ENCODE results near the gene AHCY.
"Not testable (repeated sequence)": the region's sequence is repeated elsewhere in the genome, so short reads cannot be mapped to it uniquely, and the experiment has no call there.

The AHCY gene

GRCh38 chr20:34330861-34331544, 27.8 kb upstream of the AHCY start:
- H2BK120ac ChIP-seq (ENCODE audit: low read depth, low read length); H3K9ac ChIP-seq (ENCODE audit: low read depth, low read length, poor library complexity); DNase-seq (ENCODE audit: low spot score); H3K9me3 ChIP-seq (replicated peaks in 1 of 2; ENCODE audit: control insufficient read depth in 2 of 2, insufficient read depth in 1 of 2, low read depth in 1 of 2, low read length in 2 of 2); H2AK5ac ChIP-seq (ENCODE audit: low read depth, low read length); H3K27ac ChIP-seq (replicated peaks; ENCODE audit: low read length); H3K4me3 ChIP-seq (ENCODE audit: low read length in 2 of 2); H3K4me2 ChIP-seq (ENCODE audit: insufficient read depth, low read length, poor library complexity, severe bottlenecking); H3K27me3 ChIP-seq (ENCODE audit: control insufficient read depth in 3 of 3, insufficient read depth in 3 of 3, low read depth in 1 of 3, low read length in 3 of 3); H3K23ac ChIP-seq (ENCODE audit: low read depth, low read length, poor library complexity); H3K14ac ChIP-seq (ENCODE audit: low read length); H3K4ac ChIP-seq (ENCODE audit: low read length); H2BK15ac ChIP-seq (ENCODE audit: low read length); H3K4me1 ChIP-seq (ENCODE audit: control insufficient read depth in 2 of 2, insufficient read depth in 1 of 2, low read depth in 1 of 2, low read length in 2 of 2); H4K8ac ChIP-seq (ENCODE audit: low read depth, low read length); H2AFZ ChIP-seq (ENCODE audit: low read length); H3K18ac ChIP-seq (ENCODE audit: low read length); H3K36me3 ChIP-seq (replicated peaks in 1 of 2; ENCODE audit: control insufficient read depth in 2 of 2, insufficient read depth in 2 of 2, low read length in 2 of 2); H3K79me1 ChIP-seq (ENCODE audit: low read depth, low read length); H4K91ac ChIP-seq (ENCODE audit: low read depth, low read length, poor library complexity); H2BK12ac ChIP-seq (ENCODE audit: low read length); H2BK5ac ChIP-seq (ENCODE audit: low read length): not testable (repeated sequence)
- WGBS, 2 donors (ENCODE audit: extremely low coverage in 2 of 2, insufficient read length in 2 of 2, insufficient replicate concordance in 1 of 2) = no CpG with 5 or more reads among the region's 15 CpGs

GRCh38 chr20:34328928-34329677, 25.9 kb upstream of the AHCY start:
- no peak overlapping the region for H2BK12ac ChIP-seq (ENCODE audit: low read length)
- no peak overlapping the region for H3K4me2 ChIP-seq (ENCODE audit: insufficient read depth, low read length, poor library complexity, severe bottlenecking)
- H3K4ac ChIP-seq (ENCODE audit: low read length) = no peak overlapping the region
- no peak for DNase-seq (ENCODE audit: low spot score)
- no peaks in the 10 kb centered on the region for H3K9me3 ChIP-seq (replicated peaks in 1 of 2; ENCODE audit: control insufficient read depth in 2 of 2, insufficient read depth in 1 of 2, low read depth in 1 of 2, low read length in 2 of 2)
- no peak overlapping the region for H2BK120ac ChIP-seq (ENCODE audit: low read depth, low read length)
- H3K23ac ChIP-seq (ENCODE audit: low read depth, low read length, poor library complexity) = no peak overlapping the region
- no peak overlapping the region for H3K18ac ChIP-seq (ENCODE audit: low read length)
- no peaks in the 10 kb centered on the region for H3K36me3 ChIP-seq (replicated peaks in 1 of 2; ENCODE audit: control insufficient read depth in 2 of 2, insufficient read depth in 2 of 2, low read length in 2 of 2)
- no peaks in the 10 kb centered on the region for H3K79me1 ChIP-seq (ENCODE audit: low read depth, low read length)
- WGBS, 2 donors (ENCODE audit: extremely low coverage in 2 of 2, insufficient read length in 2 of 2, insufficient replicate concordance in 1 of 2) = no CpG with 5 or more reads among the region's 9 CpGs
- peaks cover 3 to 6% of the 10 kb centered on the region in 2 donors for H3K4me1 ChIP-seq (ENCODE audit: control insufficient read depth in 2 of 2, insufficient read depth in 1 of 2, low read depth in 1 of 2, low read length in 2 of 2)
- H2AFZ ChIP-seq (ENCODE audit: low read length) = no peak overlapping the region
- no peak overlapping the region for H3K27ac ChIP-seq (replicated peaks; ENCODE audit: low read length)
- no peak overlapping the region for H3K4me3 ChIP-seq (ENCODE audit: low read length in 2 of 2)
- no peak overlapping the region for H2BK15ac ChIP-seq (ENCODE audit: low read length)
- no peak overlapping the region for H3K14ac ChIP-seq (ENCODE audit: low read length)
- no peak overlapping the region for H4K8ac ChIP-seq (ENCODE audit: low read depth, low read length)
- no peaks in the 10 kb centered on the region for H3K27me3 ChIP-seq (ENCODE audit: control insufficient read depth in 3 of 3, insufficient read depth in 3 of 3, low read depth in 1 of 3, low read length in 3 of 3)
- no peak overlapping the region for H3K9ac ChIP-seq (ENCODE audit: low read depth, low read length, poor library complexity)
- H2AK5ac ChIP-seq (ENCODE audit: low read depth, low read length) = no peak overlapping the region
- no peak overlapping the region for H4K91ac ChIP-seq (ENCODE audit: low read depth, low read length, poor library complexity)
- no peak overlapping the region for H2BK5ac ChIP-seq (ENCODE audit: low read length)

DNA sequence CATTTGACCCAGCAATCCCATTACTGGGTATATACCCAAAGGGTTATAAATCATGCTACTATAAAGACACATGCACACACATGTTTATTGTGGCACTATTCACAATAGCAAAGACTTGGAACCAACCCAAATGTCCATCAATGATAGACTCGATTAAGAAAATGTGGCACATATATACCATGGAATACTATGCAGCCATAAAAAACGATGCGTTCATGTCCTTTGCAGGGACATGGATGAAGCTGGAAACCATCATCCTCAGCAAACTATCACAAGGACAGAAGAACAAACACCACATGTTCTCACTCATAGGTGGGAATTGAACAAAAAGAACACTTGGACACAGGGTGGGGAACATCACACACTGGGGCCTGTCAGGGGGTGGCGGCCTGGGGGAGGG, 25.1 kb upstream of the AHCY start:
- H3K36me3 ChIP-seq (replicated peaks in 1 of 2; ENCODE audit: control insufficient read depth in 2 of 2, insufficient read depth in 2 of 2, low read length in 2 of 2); H3K27ac ChIP-seq (replicated peaks; ENCODE audit: low read length); H3K9me3 ChIP-seq (replicated peaks in 1 of 2; ENCODE audit: control insufficient read depth in 2 of 2, insufficient read depth in 1 of 2, low read depth in 1 of 2, low read length in 2 of 2); H3K4me1 ChIP-seq (ENCODE audit: control insufficient read depth in 2 of 2, insufficient read depth in 1 of 2, low read depth in 1 of 2, low read length in 2 of 2); H4K8ac ChIP-seq (ENCODE audit: low read depth, low read length); H2BK120ac ChIP-seq (ENCODE audit: low read depth, low read length); H2BK15ac ChIP-seq (ENCODE audit: low read length); DNase-seq (ENCODE audit: low spot score); H3K23ac ChIP-seq (ENCODE audit: low read depth, low read length, poor library complexity); H2BK12ac ChIP-seq (ENCODE audit: low read length); H3K4ac ChIP-seq (ENCODE audit: low read length); H3K9ac ChIP-seq (ENCODE audit: low read depth, low read length, poor library complexity); H3K4me2 ChIP-seq (ENCODE audit: insufficient read depth, low read length, poor library complexity, severe bottlenecking); H3K18ac ChIP-seq (ENCODE audit: low read length); H3K14ac ChIP-seq (ENCODE audit: low read length); H2BK5ac ChIP-seq (ENCODE audit: low read length); H4K91ac ChIP-seq (ENCODE audit: low read depth, low read length, poor library complexity); H2AFZ ChIP-seq (ENCODE audit: low read length); H2AK5ac ChIP-seq (ENCODE audit: low read depth, low read length); H3K4me3 ChIP-seq (ENCODE audit: low read length in 2 of 2); H3K27me3 ChIP-seq (ENCODE audit: control insufficient read depth in 3 of 3, insufficient read depth in 3 of 3, low read depth in 1 of 3, low read length in 3 of 3); H3K79me1 ChIP-seq (ENCODE audit: low read depth, low read length): not testable (repeated sequence)
- no CpG with 5 or more reads among the region's 4 CpGs for WGBS, 2 donors (ENCODE audit: extremely low coverage in 2 of 2, insufficient read length in 2 of 2, insufficient replicate concordance in 1 of 2)

GRCh38 chr20:34324541-34324940, 21.4 kb upstream of the AHCY start:
- no peak overlapping the region for H2AK5ac ChIP-seq (ENCODE audit: low read depth, low read length)
- no peak for DNase-seq (ENCODE audit: low spot score)
- no peak overlapping the region for H2BK15ac ChIP-seq (ENCODE audit: low read length)
- H3K9me3 ChIP-seq (replicated peaks in 1 of 2; ENCODE audit: control insufficient read depth in 2 of 2, insufficient read depth in 1 of 2, low read depth in 1 of 2, low read length in 2 of 2) = no peaks in the 10 kb centered on the region
- no peak overlapping the region for H3K9ac ChIP-seq (ENCODE audit: low read depth, low read length, poor library complexity)
- H2BK12ac ChIP-seq (ENCODE audit: low read length) = no peak overlapping the region
- H2AFZ ChIP-seq (ENCODE audit: low read length) = peak overlapping the region; percentile 52
- no peak overlapping the region for H2BK120ac ChIP-seq (ENCODE audit: low read depth, low read length)
- no peak overlapping the region for H4K91ac ChIP-seq (ENCODE audit: low read depth, low read length, poor library complexity)
- H2BK5ac ChIP-seq (ENCODE audit: low read length) = no peak overlapping the region
- H3K18ac ChIP-seq (ENCODE audit: low read length) = no peak overlapping the region
- peaks cover 6 to 10% of the 10 kb centered on the region in 2 donors for H3K4me1 ChIP-seq (ENCODE audit: control insufficient read depth in 2 of 2, insufficient read depth in 1 of 2, low read depth in 1 of 2, low read length in 2 of 2)
- H3K23ac ChIP-seq (ENCODE audit: low read depth, low read length, poor library complexity) = no peak overlapping the region
- peak overlapping the region; percentile 10 for H3K27ac ChIP-seq (replicated peaks; ENCODE audit: low read length)
- no peak overlapping the region for H3K4ac ChIP-seq (ENCODE audit: low read length)
- H3K4me2 ChIP-seq (ENCODE audit: insufficient read depth, low read length, poor library complexity, severe bottlenecking) = no peak overlapping the region
- no peaks in the 10 kb centered on the region for H3K27me3 ChIP-seq (ENCODE audit: control insufficient read depth in 3 of 3, insufficient read depth in 3 of 3, low read depth in 1 of 3, low read length in 3 of 3)
- no peaks in the 10 kb centered on the region for H3K79me1 ChIP-seq (ENCODE audit: low read depth, low read length)
- no peak overlapping the region for H3K14ac ChIP-seq (ENCODE audit: low read length)
- H4K8ac ChIP-seq (ENCODE audit: low read depth, low read length) = no peak overlapping the region
- no peak overlapping the region for H3K4me3 ChIP-seq (ENCODE audit: low read length in 2 of 2)
- H3K36me3 ChIP-seq (replicated peaks in 1 of 2; ENCODE audit: control insufficient read depth in 2 of 2, insufficient read depth in 2 of 2, low read length in 2 of 2) = no peaks in the 10 kb centered on the region
- WGBS, 2 donors (ENCODE audit: extremely low coverage in 2 of 2, insufficient read length in 2 of 2, insufficient replicate concordance in 1 of 2) = no CpG with 5 or more reads among the region's 2 CpGs
